ENCODE data around the gene BACH2. TPM values are rescaled to one million over a fixed set of nuclear protein-coding genes. Genes with fewer than 3 reads are reported as not detected.

BACH2 gene
- total RNA-seq, 2 experiments from 2014 or later, result 157 to 170 TPM

DNA sequence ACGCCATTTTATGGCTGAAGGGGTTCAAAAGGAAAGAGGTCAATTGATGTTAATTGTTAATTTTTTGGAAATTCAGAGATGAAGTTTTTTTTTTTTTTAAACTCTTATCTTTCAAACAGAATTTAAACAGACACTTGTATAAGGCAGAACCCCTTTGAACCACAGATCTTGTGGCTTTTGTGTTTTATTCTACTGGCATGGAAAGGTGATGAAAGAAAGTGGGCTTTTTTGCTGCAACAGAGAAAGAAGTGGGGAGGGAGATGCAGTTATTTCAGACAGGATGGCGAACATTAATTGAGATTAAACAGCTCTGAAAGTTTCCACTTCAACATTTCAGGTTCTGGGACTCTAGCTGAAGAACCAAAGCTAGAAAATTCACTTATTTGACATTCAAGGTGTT lies 201.5 kb downstream of the BACH2 start:
- H3K4me3 ChIP-seq (ENCODE audit: low read length), result no peak overlapping the region
- H3K4me1 ChIP-seq (ENCODE audit: insufficient read depth, low read length), result peaks cover 33% of the 10 kb centered on the region
- H3K9me3 ChIP-seq (ENCODE audit: control insufficient read depth in 1 of 2, insufficient read depth in 1 of 2, low read length in 2 of 2), result no peaks in the 10 kb centered on the region
- CTCF ChIA-PET, result interaction anchor here (1.1 to 1.2 kb wide), 2 partner anchors 10 kb away, joined by 3 read pairs; no protein-coding TSS in a partner anchor
- Mint-ChIP-seq H3K9me3 (no peaks in the 10 kb centered on the region), H3K36me3 (ENCODE audit: low read depth) (peaks cover 6% of the 10 kb centered on the region), H3K4me3 (peak overlapping the region; percentile 26), H3K27ac (peak overlapping the region; percentile 82), H3K4me1 (ENCODE audit: low read depth) (peaks cover 96% of the 10 kb centered on the region), H3K27me3 (no peaks in the 10 kb centered on the region)
- intact Hi-C loops (cut with DNase I, micrococcal nuclease), result loop anchor here (5.0 to 10.0 kb wide), 3 partner anchors 42 to 300 kb away; no protein-coding TSS in a partner anchor
- DNase-seq (peak in 1 of 14 experiments; percentile 42), ATAC-seq (ENCODE audit: poor library complexity) (peak; percentile 41)
- no peaks in the 10 kb centered on the region for H3K27me3 ChIP-seq (ENCODE audit: control insufficient read depth in 1 of 2, insufficient read depth in 2 of 2, low read length in 2 of 2)
- no peak overlapping the region for H3K27ac ChIP-seq (ENCODE audit: low read depth in 1 of 2, low read length in 2 of 2)
- POLR2A ChIA-PET, result interaction anchor here (0.6 to 2.2 kb wide), 7 partner anchors 11 to 91 kb away, joined by 3 to 14 read pairs (median 3); no protein-coding TSS in a partner anchor
- TF ChIP-seq, protein P1, sequence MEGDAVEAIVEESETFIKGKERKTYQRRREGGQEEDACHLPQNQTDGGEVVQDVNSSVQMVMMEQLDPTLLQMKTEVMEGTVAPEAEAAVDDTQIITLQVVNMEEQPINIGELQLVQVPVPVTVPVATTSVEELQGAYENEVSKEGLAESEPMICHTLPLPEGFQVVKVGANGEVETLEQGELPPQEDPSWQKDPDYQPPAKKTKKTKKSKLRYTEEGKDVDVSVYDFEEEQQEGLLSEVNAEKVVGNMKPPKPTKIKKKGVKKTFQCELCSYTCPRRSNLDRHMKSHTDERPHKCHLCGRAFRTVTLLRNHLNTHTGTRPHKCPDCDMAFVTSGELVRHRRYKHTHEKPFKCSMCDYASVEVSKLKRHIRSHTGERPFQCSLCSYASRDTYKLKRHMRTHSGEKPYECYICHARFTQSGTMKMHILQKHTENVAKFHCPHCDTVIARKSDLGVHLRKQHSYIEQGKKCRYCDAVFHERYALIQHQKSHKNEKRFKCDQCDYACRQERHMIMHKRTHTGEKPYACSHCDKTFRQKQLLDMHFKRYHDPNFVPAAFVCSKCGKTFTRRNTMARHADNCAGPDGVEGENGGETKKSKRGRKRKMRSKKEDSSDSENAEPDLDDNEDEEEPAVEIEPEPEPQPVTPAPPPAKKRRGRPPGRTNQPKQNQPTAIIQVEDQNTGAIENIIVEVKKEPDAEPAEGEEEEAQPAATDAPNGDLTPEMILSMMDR (IDR thresholded peaks at IDR 0.05), result no peak
- no peaks in the 10 kb centered on the region for H3K36me3 ChIP-seq (ENCODE audit: insufficient read depth, low read length)

DNA sequence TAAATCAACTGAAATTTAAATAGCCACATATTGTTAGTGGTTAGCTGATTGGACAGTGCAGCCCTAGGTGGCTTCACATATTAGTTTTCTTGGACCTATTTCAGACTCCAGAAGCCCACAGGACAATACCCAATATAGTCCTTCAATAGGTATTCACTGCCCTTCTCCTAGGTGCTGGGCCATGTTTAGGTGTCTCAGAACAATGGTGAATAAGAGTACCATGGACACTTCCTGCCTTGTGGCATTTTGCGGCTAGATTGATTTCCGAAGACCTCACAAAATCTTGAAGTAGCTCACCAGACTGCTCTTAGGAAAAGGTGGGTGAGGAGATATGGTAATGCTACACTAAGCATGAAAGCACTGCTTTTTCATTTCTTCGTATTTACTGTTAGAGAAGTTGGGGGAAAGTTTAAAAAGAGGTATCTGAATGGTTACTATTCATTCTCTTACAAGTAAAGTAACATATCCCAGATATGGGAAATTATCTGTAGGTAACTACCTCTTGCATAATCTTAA lies 203.0 kb downstream of the BACH2 start:
- no peak overlapping the region for H3K27ac ChIP-seq (ENCODE audit: low read depth in 1 of 2, low read length in 2 of 2)
- DNase-seq (no peak), ATAC-seq (ENCODE audit: poor library complexity) (no peak)
- no peaks in the 10 kb centered on the region for H3K27me3 ChIP-seq (ENCODE audit: control insufficient read depth in 1 of 2, insufficient read depth in 2 of 2, low read length in 2 of 2)
- H3K9me3 ChIP-seq (ENCODE audit: control insufficient read depth in 1 of 2, insufficient read depth in 1 of 2, low read length in 2 of 2), result no peaks in the 10 kb centered on the region
- no peak overlapping the region for H3K4me3 ChIP-seq (ENCODE audit: low read length)
- TF ChIP-seq, protein P1 (IDR thresholded peaks at IDR 0.05), result no peak
- no peaks in the 10 kb centered on the region for H3K36me3 ChIP-seq (ENCODE audit: insufficient read depth, low read length)
- intact Hi-C loops (cut with DNase I, micrococcal nuclease), result loop anchor here in 1 of 2 experiments (10.0 kb wide), 1 partner anchor 301 kb away; no protein-coding TSS in a partner anchor
- H3K36me3 Mint-ChIP-seq (ENCODE audit: low read depth), result peaks cover 14% of the 10 kb centered on the region
- peaks cover 28% of the 10 kb centered on the region for H3K4me1 ChIP-seq (ENCODE audit: insufficient read depth, low read length)
- no peaks in the 10 kb centered on the region for H3K9me3 Mint-ChIP-seq
- no peak overlapping the region for H3K4me3 Mint-ChIP-seq
- no peaks in the 10 kb centered on the region for H3K27me3 Mint-ChIP-seq
- no peak overlapping the region for H3K27ac Mint-ChIP-seq
- CTCF ChIA-PET, result interaction anchor here (1.4 to 1.5 kb wide), 2 partner anchors 12 to 25 kb away, joined by 4 read pairs; no protein-coding TSS in a partner anchor
- POLR2A ChIA-PET, result interaction anchor here (0.8 to 2.2 kb wide), 2 partner anchors 10 to 12 kb away, joined by 3 to 14 read pairs; no protein-coding TSS in a partner anchor
- peaks cover 90% of the 10 kb centered on the region for H3K4me1 Mint-ChIP-seq (ENCODE audit: low read depth)

DNA sequence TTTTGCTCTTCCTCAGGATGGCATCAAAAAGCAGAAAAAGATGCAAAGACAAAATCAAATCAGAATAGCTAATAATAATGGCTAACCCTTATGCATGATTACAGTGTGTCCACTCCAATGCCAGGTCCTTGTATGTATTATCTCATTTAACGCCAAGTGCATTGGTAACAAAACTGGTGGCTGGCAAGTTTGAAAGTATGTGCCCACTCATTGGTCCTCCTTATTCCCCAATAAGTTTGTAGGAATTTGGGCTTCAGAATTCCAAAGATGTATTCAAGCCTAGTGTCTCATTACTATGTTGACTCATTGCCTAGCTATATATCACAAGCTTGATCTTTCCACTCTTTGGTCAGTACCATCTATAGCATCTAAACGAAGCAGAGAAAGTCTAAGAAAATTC lies 205.8 kb downstream of the BACH2 start:
- peaks cover 7% of the 10 kb centered on the region for H3K4me1 ChIP-seq (ENCODE audit: insufficient read depth, low read length)
- Mint-ChIP-seq H3K27ac (peak overlapping the region; percentile 16), H3K9me3 (no peaks in the 10 kb centered on the region), H3K4me1 (ENCODE audit: low read depth) (peaks cover 84% of the 10 kb centered on the region), H3K36me3 (ENCODE audit: low read depth) (peaks cover 38% of the 10 kb centered on the region), H3K4me3 (no peak overlapping the region), H3K27me3 (no peaks in the 10 kb centered on the region)
- ChIA-PET CTCF (interaction anchor here (1.4 kb wide), 1 partner anchor 389 kb away, joined by 5 read pairs; no protein-coding TSS in a partner anchor), POLR2A (interaction anchor here (0.8 to 1.0 kb wide), 2 partner anchors 14 to 36 kb away, joined by 3 to 4 read pairs; no protein-coding TSS in a partner anchor)
- no peaks in the 10 kb centered on the region for H3K9me3 ChIP-seq (ENCODE audit: control insufficient read depth in 1 of 2, insufficient read depth in 1 of 2, low read length in 2 of 2)
- H3K4me3 ChIP-seq (ENCODE audit: low read length), result no peak overlapping the region
- TF ChIP-seq, protein P1 (IDR thresholded peaks at IDR 0.05), result no peak
- peaks cover 7% of the 10 kb centered on the region for H3K36me3 ChIP-seq (ENCODE audit: insufficient read depth, low read length)
- no peaks in the 10 kb centered on the region for H3K27me3 ChIP-seq (ENCODE audit: control insufficient read depth in 1 of 2, insufficient read depth in 2 of 2, low read length in 2 of 2)
- H3K27ac ChIP-seq (ENCODE audit: low read depth in 1 of 2, low read length in 2 of 2), result no peak overlapping the region
- no peak for DNase-seq
- ATAC-seq (ENCODE audit: poor library complexity), result no peak
- intact Hi-C loops (cut with DNase I, micrococcal nuclease), result loop anchor here in 1 of 2 experiments (10.0 kb wide), 1 partner anchor 304 kb away; no protein-coding TSS in a partner anchor
